ENCODE data around the gene HGF. TPM values are rescaled to one million over a fixed set of nuclear protein-coding genes. Genes with fewer than 3 reads are reported as not detected.

The HGF gene
- total RNA-seq, 4 donors from 2014 or later: 4.7 to 13.6 (median 8.5) TPM

DNA sequence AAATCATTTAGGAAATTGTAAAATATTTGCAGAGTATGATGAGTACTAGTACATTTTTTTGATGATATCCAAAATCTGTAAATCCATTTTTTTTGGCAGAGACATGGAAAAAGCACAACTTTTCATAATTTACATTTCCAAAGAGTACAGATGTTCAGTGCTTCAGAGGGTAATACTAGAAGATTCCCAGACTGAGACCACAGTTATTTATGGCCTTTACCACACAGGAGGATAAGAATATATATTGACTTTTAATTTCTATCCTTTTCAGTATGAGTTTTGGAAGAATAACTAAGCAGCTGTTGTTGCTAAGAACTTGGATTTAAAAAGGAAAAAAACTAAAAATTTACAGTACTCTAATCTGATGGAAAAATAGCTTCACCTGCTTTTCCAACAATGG is 61.9 kb downstream of the HGF start:
- Histone ChIP-seq H3K9me3 (no peaks in the 10 kb centered on the region), H3K27me3 (no peaks in the 10 kb centered on the region), H3K4me1 (no peaks in the 10 kb centered on the region), H3K27ac (no peak overlapping the region), H3K36me3 (peaks cover 0 to 8% of the 10 kb centered on the region in 2 donors), H3K4me3 (no peak overlapping the region)
- TF ChIP-seq EP300 (IDR thresholded peaks at IDR 0.05) (no peak), POLR2A (IDR thresholded peaks at IDR 0.05) (no peak), POLR2AphosphoS5 (IDR thresholded peaks at IDR 0.05) (no peak)
- TF ChIP-seq, protein P1, sequence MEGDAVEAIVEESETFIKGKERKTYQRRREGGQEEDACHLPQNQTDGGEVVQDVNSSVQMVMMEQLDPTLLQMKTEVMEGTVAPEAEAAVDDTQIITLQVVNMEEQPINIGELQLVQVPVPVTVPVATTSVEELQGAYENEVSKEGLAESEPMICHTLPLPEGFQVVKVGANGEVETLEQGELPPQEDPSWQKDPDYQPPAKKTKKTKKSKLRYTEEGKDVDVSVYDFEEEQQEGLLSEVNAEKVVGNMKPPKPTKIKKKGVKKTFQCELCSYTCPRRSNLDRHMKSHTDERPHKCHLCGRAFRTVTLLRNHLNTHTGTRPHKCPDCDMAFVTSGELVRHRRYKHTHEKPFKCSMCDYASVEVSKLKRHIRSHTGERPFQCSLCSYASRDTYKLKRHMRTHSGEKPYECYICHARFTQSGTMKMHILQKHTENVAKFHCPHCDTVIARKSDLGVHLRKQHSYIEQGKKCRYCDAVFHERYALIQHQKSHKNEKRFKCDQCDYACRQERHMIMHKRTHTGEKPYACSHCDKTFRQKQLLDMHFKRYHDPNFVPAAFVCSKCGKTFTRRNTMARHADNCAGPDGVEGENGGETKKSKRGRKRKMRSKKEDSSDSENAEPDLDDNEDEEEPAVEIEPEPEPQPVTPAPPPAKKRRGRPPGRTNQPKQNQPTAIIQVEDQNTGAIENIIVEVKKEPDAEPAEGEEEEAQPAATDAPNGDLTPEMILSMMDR (IDR thresholded peaks at IDR 0.05): no peak
- no peak for ATAC-seq

DNA sequence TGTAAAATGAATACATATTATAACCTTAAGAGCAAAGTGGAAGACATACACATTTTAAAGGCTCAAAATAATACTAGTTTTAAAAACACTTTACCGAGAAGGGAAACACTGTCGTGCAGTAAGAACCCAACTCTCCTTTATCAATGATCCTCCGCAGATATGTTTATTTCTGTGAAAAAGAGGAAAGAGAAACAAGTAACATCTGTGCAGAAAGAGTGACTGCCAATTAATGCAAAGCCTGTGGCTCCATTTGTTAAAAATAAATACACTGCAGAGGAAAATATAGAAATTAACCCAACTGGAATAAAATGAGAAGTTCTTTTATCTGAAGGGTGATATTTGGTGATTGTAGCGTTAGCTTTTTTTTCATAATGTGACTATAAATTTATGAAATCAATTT is 62.7 kb downstream of the HGF start:
- WGBS, 2 donors (ENCODE audit: low coverage in 1 of 2): 64 to 71% methylated on average over 4 of the region's 4 CpGs
- ATAC-seq: no peak
- no peak for TF ChIP-seq POLR2A (IDR thresholded peaks at IDR 0.05)
- Histone ChIP-seq H3K4me1 (no peaks in the 10 kb centered on the region), H3K27ac (no peak overlapping the region), H3K36me3 (peaks cover 0 to 8% of the 10 kb centered on the region in 2 donors), H3K9me3 (no peaks in the 10 kb centered on the region), H3K4me3 (no peak overlapping the region), H3K27me3 (no peaks in the 10 kb centered on the region)

DNA sequence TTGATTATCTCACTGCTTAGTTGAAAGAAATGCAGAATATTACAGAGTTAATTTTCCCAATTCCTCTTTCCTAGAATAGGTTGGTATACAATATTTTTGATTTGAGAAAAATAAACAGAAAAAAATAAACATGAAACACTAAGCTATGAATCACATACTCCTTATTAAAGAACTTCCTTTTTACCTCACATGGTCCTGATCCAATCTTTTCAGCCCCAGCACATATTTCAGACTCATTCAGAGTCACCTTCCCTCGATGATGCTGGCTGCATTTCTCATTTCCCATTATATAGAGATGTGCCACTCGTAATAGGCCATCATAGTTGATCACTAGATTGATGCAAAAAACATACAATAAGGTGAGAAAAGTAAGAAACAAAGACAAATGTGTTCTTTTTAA is 64.6 kb downstream of the HGF start:
- H3K4me3 ChIP-seq: no peak overlapping the region
- no peak for TF ChIP-seq EP300 (IDR thresholded peaks at IDR 0.05)
- no peak for TF ChIP-seq POLR2A (IDR thresholded peaks at IDR 0.05)
- no peak for TF ChIP-seq POLR2AphosphoS5 (IDR thresholded peaks at IDR 0.05)
- TF ChIP-seq, protein P1 (IDR thresholded peaks at IDR 0.05): no peak
- WGBS, 2 donors (ENCODE audit: low coverage in 1 of 2): 71 to 100% methylated on average over 2 of the region's 2 CpGs
- ATAC-seq: no peak
- no peaks in the 10 kb centered on the region for H3K9me3 ChIP-seq
- no peak overlapping the region for H3K27ac ChIP-seq
- H3K4me1 ChIP-seq: no peaks in the 10 kb centered on the region
- H3K27me3 ChIP-seq: no peaks in the 10 kb centered on the region
- peaks cover 0 to 5% of the 10 kb centered on the region in 2 donors for H3K36me3 ChIP-seq

DNA sequence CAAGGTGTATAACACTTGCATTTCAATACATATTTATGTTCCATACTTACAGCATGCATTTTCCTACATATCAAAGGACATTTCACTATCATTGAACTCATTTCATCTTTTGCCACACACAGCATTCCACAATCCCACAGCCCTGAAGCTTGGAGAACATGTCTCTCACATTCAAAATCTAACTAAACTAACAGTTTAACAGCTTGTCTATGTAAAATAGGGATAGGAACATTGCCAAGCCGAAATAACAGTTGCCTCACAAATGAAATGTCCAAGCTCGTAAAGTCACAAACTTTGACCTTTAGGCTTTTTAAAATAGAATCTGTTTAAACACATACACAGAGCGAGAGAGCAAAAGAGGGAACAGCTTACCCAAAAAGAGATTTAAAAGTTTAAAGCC is 65.3 kb downstream of the HGF start:
- WGBS, 2 donors (ENCODE audit: low coverage in 1 of 2): 58 to 68% methylated on average over 3 of the region's 3 CpGs
- Histone ChIP-seq H3K9me3 (no peaks in the 10 kb centered on the region), H3K4me1 (no peaks in the 10 kb centered on the region), H3K36me3 (peaks cover 0 to under 1% of the 10 kb centered on the region in 2 donors), H3K27me3 (no peaks in the 10 kb centered on the region), H3K4me3 (no peak overlapping the region), H3K27ac (no peak overlapping the region)
- no peak for ATAC-seq
- TF ChIP-seq EP300 (IDR thresholded peaks at IDR 0.05) (no peak), POLR2A (IDR thresholded peaks at IDR 0.05) (no peak)
- TF ChIP-seq, protein P1 (IDR thresholded peaks at IDR 0.05): no peak

DNA sequence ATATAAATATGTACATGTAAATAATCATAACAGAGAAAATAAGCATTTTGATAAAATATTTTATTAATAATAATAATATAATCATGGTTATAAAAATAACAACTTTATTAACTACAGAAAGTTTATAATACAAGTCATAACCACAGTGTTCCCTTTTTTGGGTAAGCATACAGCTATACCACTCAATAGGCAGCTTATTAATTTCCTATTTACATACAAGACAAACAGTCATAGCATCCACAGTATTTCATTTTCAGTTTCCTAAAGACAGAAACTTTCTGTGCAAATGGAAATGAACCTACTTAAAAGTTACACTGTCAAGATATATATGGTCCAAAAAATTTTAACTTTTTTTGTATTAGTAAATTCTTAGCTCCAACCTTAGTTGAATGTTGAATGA is 70.9 kb downstream of the HGF start:
- Histone ChIP-seq H3K36me3 (no peaks in the 10 kb centered on the region), H3K27ac (no peak overlapping the region), H3K27me3 (no peaks in the 10 kb centered on the region), H3K4me3 (no peak overlapping the region), H3K4me1 (no peaks in the 10 kb centered on the region), H3K9me3 (no peaks in the 10 kb centered on the region)
- ATAC-seq: no peak
- TF ChIP-seq POLR2AphosphoS5 (IDR thresholded peaks at IDR 0.05) (no peak), EP300 (IDR thresholded peaks at IDR 0.05) (no peak), POLR2A (IDR thresholded peaks at IDR 0.05) (no peak)
- TF ChIP-seq, protein P1 (IDR thresholded peaks at IDR 0.05): no peak

DNA sequence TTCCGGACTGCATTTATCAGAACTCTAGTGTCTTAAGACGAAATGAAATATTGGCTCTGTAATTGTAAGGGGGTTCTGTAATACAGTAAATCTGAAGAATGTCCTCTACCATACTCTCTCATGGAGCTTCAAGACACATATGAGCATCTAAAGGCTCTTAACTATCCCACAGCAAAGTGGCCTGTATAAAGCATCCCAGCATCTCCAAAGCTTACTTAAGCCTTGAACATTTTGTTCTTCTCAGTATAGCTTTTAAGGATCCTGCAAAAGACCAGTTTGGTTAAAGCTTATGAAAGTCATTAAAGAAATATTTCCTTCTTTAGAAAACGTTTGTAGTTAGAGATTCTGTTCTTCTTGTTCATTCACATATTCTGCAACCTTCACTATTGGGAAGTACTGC is 75.1 kb downstream of the HGF start:
- no peak for TF ChIP-seq POLR2AphosphoS5 (IDR thresholded peaks at IDR 0.05)
- no peak for TF ChIP-seq EP300 (IDR thresholded peaks at IDR 0.05)
- no peak for TF ChIP-seq POLR2A (IDR thresholded peaks at IDR 0.05)
- TF ChIP-seq, protein P1 (IDR thresholded peaks at IDR 0.05): no peak
- H3K4me1 ChIP-seq: peaks cover 0 to 6% (median 0%) of the 10 kb centered on the region in 3 donors
- ATAC-seq: no peak

More for the DNA sequence above, 75.1 kb downstream of the HGF start:
- no peaks in the 10 kb centered on the region for H3K9me3 ChIP-seq
- no peaks in the 10 kb centered on the region for H3K27me3 ChIP-seq
- H3K36me3 ChIP-seq: no peaks in the 10 kb centered on the region
- H3K27ac ChIP-seq: no peak overlapping the region
- H3K4me3 ChIP-seq: no peak overlapping the region
- WGBS, 2 donors (ENCODE audit: low coverage in 1 of 2): 72 to 82% methylated on average over 3 of the region's 3 CpGs

Measured in gastroesophageal sphincter (tissue), 4 donors.